ENCODE data around the gene PCSK2.

PCSK2 gene

DNA sequence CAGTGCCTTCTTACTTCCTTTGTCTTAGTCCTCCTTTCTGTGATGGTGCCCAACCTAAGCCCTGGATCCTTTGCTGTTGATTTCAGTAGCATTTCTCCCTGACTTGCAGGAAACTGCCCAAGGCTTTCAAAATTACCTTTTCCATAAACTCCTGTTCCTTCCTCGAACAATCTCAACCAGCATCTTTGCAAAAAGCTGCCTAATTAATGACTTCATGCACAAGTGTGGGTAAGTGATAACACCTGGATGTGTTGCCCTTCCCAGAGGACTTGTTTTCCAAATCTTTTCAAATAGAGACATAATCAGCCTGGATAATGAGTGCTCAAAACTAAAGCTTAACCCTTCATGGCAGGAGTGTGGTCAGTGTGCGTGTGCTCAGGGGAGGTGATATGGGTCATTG lies 118.0 kb downstream of the PCSK2 start:
- Mint-ChIP-seq H3K9me3 (no peaks in the 10 kb centered on the region), H3K4me1 (no peaks in the 10 kb centered on the region), H3K27me3 (peaks cover 10% of the 10 kb centered on the region), H3K36me3 (no peaks in the 10 kb centered on the region), H3K4me3 (no peak overlapping the region), H3K27ac (no peak overlapping the region)

GRCh38 chr20:17345321-17345720 lies 118.5 kb downstream of the PCSK2 start:
- H3K36me3 Mint-ChIP-seq: no peaks in the 10 kb centered on the region
- no peak overlapping the region for H3K27ac Mint-ChIP-seq
- H3K9me3 Mint-ChIP-seq: no peaks in the 10 kb centered on the region
- peaks cover 10% of the 10 kb centered on the region for H3K27me3 Mint-ChIP-seq
- H3K4me1 Mint-ChIP-seq: no peaks in the 10 kb centered on the region
- no peak overlapping the region for H3K4me3 Mint-ChIP-seq

- H3K4me1 Mint-ChIP-seq: no peaks in the 10 kb centered on the region
- no peaks in the 10 kb centered on the region for H3K9me3 Mint-ChIP-seq
- no peaks in the 10 kb centered on the region for H3K36me3 Mint-ChIP-seq
- no peak overlapping the region for H3K27ac Mint-ChIP-seq
- H3K4me3 Mint-ChIP-seq: no peak overlapping the region
- peaks cover 4% of the 10 kb centered on the region for H3K27me3 Mint-ChIP-seq
These were observed 123.5 kb downstream of the PCSK2 start for GRCh38 chr20:17350321-17350720.

- Mint-ChIP-seq H3K36me3 (no peaks in the 10 kb centered on the region), H3K9me3 (no peaks in the 10 kb centered on the region), H3K27me3 (peaks cover 6% of the 10 kb centered on the region), H3K4me1 (no peaks in the 10 kb centered on the region), H3K4me3 (no peak overlapping the region), H3K27ac (no peak overlapping the region)
These were observed 130.4 kb downstream of the PCSK2 start for GRCh38 chr20:17357238-17357637.

GRCh38 chr20:17358854-17359253 lies 132.0 kb downstream of the PCSK2 start:
- no peak overlapping the region for H3K4me3 Mint-ChIP-seq
- H3K36me3 Mint-ChIP-seq: no peaks in the 10 kb centered on the region
- no peaks in the 10 kb centered on the region for H3K4me1 Mint-ChIP-seq
- no peak overlapping the region for H3K27ac Mint-ChIP-seq
- peaks cover 6% of the 10 kb centered on the region for H3K27me3 Mint-ChIP-seq
- H3K9me3 Mint-ChIP-seq: no peaks in the 10 kb centered on the region

DNA sequence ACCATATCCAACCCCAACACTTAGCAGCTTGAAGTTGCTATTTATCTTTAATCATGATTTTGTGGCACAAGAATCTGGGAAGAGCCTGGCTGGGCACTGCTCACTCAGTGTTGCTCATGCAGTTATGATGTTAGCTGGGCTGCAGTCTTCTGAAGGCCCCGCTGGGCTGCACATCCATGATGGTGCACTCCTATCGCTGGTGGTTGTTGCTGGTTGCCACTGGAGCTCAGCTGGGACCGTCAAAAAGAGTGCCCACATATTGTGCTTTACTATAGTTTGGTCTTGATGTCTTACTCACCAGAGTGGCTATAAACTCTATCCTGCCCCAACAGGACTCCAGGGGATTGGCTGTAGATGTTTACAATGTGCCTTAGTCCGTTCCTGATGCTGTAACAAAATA lies 137.8 kb downstream of the PCSK2 start:
- Mint-ChIP-seq H3K36me3 (no peaks in the 10 kb centered on the region), H3K27me3 (peaks cover 3% of the 10 kb centered on the region), H3K27ac (no peak overlapping the region), H3K4me3 (no peak overlapping the region), H3K4me1 (no peaks in the 10 kb centered on the region), H3K9me3 (no peaks in the 10 kb centered on the region)

GRCh38 chr20:17365831-17366230 lies 139.0 kb downstream of the PCSK2 start:
- H3K27ac Mint-ChIP-seq: no peak overlapping the region
- H3K9me3 Mint-ChIP-seq: no peaks in the 10 kb centered on the region
- H3K27me3 Mint-ChIP-seq: peaks cover 2% of the 10 kb centered on the region
- H3K4me3 Mint-ChIP-seq: no peak overlapping the region
- no peaks in the 10 kb centered on the region for H3K4me1 Mint-ChIP-seq
- no peaks in the 10 kb centered on the region for H3K36me3 Mint-ChIP-seq

DNA sequence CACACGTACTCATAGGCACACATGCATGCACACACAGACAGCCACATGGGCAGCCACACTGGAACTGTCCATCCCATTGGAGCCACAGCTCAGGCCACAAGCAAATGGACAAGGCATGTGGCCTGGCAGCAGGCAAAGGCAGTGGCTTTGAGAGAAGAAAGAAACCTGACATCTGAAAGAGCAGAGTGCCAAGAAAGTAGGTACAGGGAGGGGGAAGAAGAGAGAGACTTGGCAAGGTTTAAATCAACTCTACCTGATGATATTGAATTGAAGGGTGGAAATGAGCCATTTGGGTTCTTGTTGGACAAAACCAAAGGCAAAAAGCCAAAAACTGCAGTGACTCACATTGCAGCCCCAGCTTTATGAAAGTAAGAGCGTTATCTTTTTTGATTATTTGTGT lies 142.7 kb downstream of the PCSK2 start:
- Mint-ChIP-seq H3K36me3 (no peaks in the 10 kb centered on the region), H3K9me3 (no peaks in the 10 kb centered on the region), H3K27me3 (peaks cover 5% of the 10 kb centered on the region), H3K4me1 (no peaks in the 10 kb centered on the region), H3K4me3 (no peak overlapping the region), H3K27ac (no peak overlapping the region)

DNA sequence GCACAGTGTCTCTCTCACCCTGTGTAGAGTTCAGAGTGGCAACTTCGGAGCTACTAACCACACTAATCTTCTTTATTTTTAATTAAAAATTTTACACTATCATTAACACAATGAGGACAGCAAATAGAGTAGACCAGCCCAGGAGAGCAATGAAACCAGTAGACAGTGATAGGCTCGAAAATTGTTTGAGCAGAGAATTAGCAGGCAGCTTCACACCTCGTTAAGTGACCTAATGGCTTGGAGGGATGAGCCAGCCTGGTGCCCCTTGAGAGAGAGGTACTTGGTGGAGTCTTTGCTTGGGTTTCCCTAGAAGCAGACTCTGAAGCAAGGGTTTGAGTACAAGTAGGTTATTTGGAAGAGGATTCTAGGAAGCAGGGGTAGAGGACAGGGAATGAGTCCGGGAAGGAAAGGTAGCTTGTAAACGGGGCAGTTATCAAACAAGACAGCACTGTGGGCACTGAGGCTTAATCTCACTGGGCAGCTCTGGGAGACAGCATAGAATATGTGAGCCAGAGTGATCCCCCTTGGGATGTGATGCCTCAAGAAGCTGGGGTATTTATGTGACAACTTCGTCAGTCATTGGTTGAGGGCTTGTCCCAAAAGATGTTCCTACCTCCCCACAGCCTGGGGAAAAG lies 146.1 kb downstream of the PCSK2 start:
- Mint-ChIP-seq H3K4me3 (no peak overlapping the region), H3K36me3 (no peaks in the 10 kb centered on the region), H3K4me1 (no peaks in the 10 kb centered on the region)

DNA sequence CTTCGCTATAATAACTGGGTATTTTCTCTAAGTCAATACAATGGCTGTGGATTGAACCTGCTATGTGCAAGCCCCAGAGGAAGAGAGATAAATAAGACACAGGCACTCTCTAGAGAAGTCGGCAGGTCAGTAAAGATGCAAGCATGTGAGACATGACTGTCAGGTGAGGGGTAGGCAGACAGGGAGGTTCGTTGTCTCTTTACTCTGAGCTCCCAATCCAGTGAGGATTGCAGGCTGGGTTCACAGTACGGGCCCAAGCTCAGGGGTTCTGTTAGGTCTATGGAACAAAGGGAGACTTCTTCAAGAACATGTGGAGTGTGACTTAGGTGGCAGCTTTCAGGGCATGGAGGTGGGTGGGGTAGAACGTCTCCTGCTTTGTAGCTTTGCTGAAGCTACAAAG lies 147.2 kb downstream of the PCSK2 start:
- no peak overlapping the region for H3K4me3 Mint-ChIP-seq
- H3K9me3 Mint-ChIP-seq: no peaks in the 10 kb centered on the region
- no peak overlapping the region for H3K27ac Mint-ChIP-seq
- H3K36me3 Mint-ChIP-seq: no peaks in the 10 kb centered on the region
- no peaks in the 10 kb centered on the region for H3K4me1 Mint-ChIP-seq
- H3K27me3 Mint-ChIP-seq: peaks cover 5% of the 10 kb centered on the region

More for the DNA sequence above, 146.1 kb downstream of the PCSK2 start:
- Mint-ChIP-seq H3K9me3 (no peaks in the 10 kb centered on the region), H3K27ac (no peak overlapping the region), H3K27me3 (peaks cover 5% of the 10 kb centered on the region)

DNA sequence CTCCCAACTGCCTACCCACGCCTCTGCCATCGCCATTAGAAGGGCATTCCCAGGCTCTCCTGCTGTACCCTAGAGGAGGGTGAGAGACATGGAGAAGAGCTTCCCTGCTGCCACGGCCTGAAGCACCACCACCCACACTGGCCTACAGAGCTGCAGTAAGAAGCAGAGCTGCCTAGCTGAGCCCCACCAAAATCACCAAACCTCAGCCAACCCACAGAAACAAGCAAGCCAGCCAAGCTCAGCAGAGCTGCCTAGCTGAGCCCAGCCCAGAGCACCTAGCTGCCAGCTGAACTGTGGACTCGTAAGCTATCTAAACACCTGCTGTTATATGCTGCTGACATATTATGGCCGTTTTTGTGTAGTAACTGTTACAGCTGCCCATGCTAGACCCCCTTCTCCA lies 149.2 kb downstream of the PCSK2 start:
- H3K9me3 Mint-ChIP-seq: no peaks in the 10 kb centered on the region
- H3K4me3 Mint-ChIP-seq: no peak overlapping the region
- no peak overlapping the region for H3K27ac Mint-ChIP-seq
- H3K36me3 Mint-ChIP-seq: no peaks in the 10 kb centered on the region
- no peaks in the 10 kb centered on the region for H3K4me1 Mint-ChIP-seq
- H3K27me3 Mint-ChIP-seq: peaks cover 2% of the 10 kb centered on the region

DNA sequence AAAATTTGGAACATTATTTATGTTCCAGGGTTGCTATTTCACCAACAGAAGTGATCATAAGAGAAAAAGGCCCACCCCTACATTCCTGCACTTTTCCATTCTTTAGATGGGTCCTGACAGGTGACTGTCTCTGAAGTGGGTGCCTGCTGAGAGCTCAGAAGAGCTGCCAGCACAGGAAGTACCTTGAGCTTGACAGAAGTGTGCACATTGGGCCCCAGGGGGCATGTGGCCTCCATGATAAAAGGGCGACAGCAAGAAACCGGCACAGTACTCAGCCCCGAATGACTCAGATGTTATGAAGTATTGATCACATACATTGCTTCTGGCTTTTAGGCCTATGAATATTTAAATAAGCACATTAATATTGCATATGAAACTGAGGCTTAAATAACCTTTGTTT lies 150.4 kb downstream of the PCSK2 start:
- Mint-ChIP-seq H3K27me3 (peaks cover 2% of the 10 kb centered on the region), H3K4me1 (no peaks in the 10 kb centered on the region), H3K9me3 (no peaks in the 10 kb centered on the region), H3K27ac (no peak overlapping the region), H3K4me3 (no peak overlapping the region), H3K36me3 (no peaks in the 10 kb centered on the region)

DNA sequence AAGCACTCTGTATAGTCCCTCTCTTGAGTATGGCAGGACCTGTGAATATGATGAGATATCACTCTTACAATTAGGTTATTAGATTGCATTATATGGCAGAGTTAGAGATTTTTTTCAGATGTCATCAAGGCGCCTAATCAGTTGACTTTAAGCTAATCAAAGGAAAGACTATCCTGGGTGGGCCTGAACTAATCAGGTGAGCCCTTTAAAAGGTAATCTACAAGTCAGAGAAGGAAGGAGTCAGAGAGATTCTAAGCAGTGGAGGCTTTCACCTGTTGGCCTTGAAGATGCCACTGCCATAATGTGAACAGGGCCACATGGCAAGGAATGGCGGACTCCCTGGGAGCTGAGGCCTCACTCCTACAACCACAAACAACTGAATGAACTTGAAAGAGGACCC lies 152.8 kb downstream of the PCSK2 start:
- Mint-ChIP-seq H3K27ac (no peak overlapping the region), H3K9me3 (no peaks in the 10 kb centered on the region), H3K4me1 (no peaks in the 10 kb centered on the region), H3K4me3 (no peak overlapping the region), H3K36me3 (no peaks in the 10 kb centered on the region), H3K27me3 (peaks cover 3% of the 10 kb centered on the region)

GRCh38 chr20:17380801-17381200 lies 154.0 kb downstream of the PCSK2 start:
- no peaks in the 10 kb centered on the region for H3K36me3 Mint-ChIP-seq
- H3K4me1 Mint-ChIP-seq: no peaks in the 10 kb centered on the region

DNA sequence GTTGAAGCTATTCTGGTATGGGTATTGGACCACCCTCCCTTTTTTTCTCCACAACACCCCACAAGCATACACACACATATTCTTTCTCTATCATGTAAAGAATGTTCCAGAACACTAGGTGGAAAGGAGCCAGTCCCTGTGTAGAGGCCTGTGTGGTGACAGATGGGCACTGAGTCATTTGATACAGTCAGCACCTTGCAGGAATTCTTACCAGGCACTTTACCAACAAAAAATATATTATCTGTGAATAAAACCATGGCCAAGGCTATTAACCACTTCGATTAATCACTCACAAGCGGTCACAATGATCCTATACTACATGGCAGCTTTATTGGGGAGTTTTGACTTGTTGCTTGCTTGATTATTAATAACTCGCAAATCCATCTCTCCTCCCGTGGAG lies 154.9 kb downstream of the PCSK2 start:
- Mint-ChIP-seq H3K4me3 (no peak overlapping the region), H3K36me3 (no peaks in the 10 kb centered on the region), H3K9me3 (no peaks in the 10 kb centered on the region), H3K4me1 (no peaks in the 10 kb centered on the region), H3K27me3 (peaks cover 3% of the 10 kb centered on the region), H3K27ac (no peak overlapping the region)

More at GRCh38 chr20:17380801-17381200, 154.0 kb downstream of the PCSK2 start:
- Mint-ChIP-seq H3K4me3 (no peak overlapping the region), H3K27me3 (peaks cover 3% of the 10 kb centered on the region), H3K9me3 (no peaks in the 10 kb centered on the region), H3K27ac (no peak overlapping the region)

DNA sequence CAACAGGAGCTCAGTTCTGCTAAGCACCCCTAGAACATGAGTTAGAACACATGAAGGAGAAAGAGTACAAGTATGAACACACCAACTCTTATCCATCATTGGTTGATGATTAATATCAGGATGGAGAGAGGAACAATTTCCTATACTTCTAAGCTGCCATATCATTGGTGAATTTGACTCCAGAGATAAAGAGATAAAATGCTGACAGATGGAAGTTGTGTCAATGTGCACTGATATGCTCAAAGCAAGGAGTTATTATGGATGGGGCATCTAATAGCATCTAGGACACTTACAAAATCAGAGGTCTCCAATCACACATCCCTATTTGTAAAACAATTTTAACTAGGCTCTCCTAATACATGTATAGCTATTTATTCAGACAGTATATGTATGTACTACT lies 159.0 kb downstream of the PCSK2 start:
- no peaks in the 10 kb centered on the region for H3K36me3 Mint-ChIP-seq
- peaks cover 8% of the 10 kb centered on the region for H3K27me3 Mint-ChIP-seq
- H3K4me1 Mint-ChIP-seq: no peaks in the 10 kb centered on the region
- H3K4me3 Mint-ChIP-seq: no peak overlapping the region
- H3K27ac Mint-ChIP-seq: no peak overlapping the region
- no peaks in the 10 kb centered on the region for H3K9me3 Mint-ChIP-seq

DNA sequence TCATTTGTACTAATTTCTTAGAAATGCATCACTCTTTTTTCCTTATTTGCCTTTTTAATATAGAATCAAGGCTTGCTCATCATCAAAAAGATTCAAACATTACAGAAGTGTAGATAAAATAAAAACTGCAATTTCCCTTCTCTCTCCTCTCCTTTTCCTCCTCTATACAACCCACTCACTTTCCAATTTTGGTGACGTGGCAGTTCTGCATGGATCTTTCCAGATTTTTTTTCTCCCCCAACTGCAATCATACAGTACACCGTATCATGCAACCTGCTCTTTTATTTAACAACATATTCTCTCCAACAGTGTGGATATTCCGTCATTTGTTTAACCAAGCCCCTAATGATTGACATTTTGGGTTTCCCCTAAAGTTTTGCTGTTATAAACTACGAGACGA lies 163.8 kb downstream of the PCSK2 start:
- H3K27ac Mint-ChIP-seq: no peak overlapping the region
- H3K4me1 Mint-ChIP-seq: no peaks in the 10 kb centered on the region
- H3K9me3 Mint-ChIP-seq: no peaks in the 10 kb centered on the region
- H3K27me3 Mint-ChIP-seq: peaks cover 5% of the 10 kb centered on the region
- H3K36me3 Mint-ChIP-seq: no peaks in the 10 kb centered on the region
- no peak overlapping the region for H3K4me3 Mint-ChIP-seq

Measured in activated naive CD4-positive, alpha-beta T cell treated with anti-CD3 and anti-CD28 coated beads, Interleukin-2, amount 50 U/mL, for 24 hours (primary cell).